ENCODE measurements around the gene RALGPS1.

RALGPS1 gene

DNA sequence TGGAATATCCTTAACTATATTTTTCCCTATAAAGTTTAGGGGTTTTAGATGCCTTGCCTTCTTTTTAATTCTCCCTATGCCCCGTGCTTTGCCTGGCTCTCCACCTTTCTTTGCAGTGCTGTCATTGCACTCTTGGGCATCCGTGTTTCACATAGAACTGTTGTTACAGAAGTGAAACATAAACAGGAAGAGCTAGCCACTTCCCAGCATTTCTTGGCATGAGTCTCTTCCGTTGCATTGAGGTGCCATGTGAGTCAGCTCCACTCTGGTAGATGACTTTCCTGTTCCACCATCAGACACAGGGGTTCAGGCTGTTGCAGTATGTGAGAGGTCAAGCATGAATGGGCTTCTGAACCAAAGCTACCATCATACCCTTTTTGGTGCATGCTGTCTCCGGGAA is 134.5 kb downstream of the RALGPS1 start:
- TF ChIP-seq GABPA (IDR thresholded peaks at IDR 0.05; ENCODE audit: low read depth), result no peak
- TF ChIP-seq REST (IDR thresholded peaks at IDR 0.05; ENCODE audit: insufficient replicate concordance, low read depth), result no peak
- TF ChIP-seq POLR2AphosphoS5 (IDR thresholded peaks at IDR 0.05; ENCODE audit: low read depth), result no peak
- TF ChIP-seq CTCF (IDR thresholded peaks at IDR 0.05; ENCODE audit: insufficient read depth, low read length), result no peak
- 0 out of 2 replicates have a peak, but pooled peaks have one; percentile 12 for TF ChIP-seq SPI1 (IDR thresholded peaks at IDR 0.05; ENCODE audit: borderline replicate concordance, low read depth)

GRCh38 chr9:127049581-127049980 is 135.0 kb downstream of the RALGPS1 start:
- Histone ChIP-seq H3K4me3 (replicated peaks; ENCODE audit: insufficient read depth, low read length) (no peak overlapping the region), H3K27me3 (ENCODE audit: insufficient read depth, poor library complexity, severe bottlenecking) (no peaks in the 10 kb centered on the region), H3K27ac (replicated peaks) (no peak overlapping the region)
- no peak for DNase-seq (ENCODE audit: low read depth in 1 of 2, low spot score in 1 of 2)
- no peak for TF ChIP-seq REST (IDR thresholded peaks at IDR 0.05; ENCODE audit: insufficient replicate concordance, low read depth)
- TF ChIP-seq POLR2AphosphoS5 (IDR thresholded peaks at IDR 0.05; ENCODE audit: low read depth), result no peak
- TF ChIP-seq SPI1 (IDR thresholded peaks at IDR 0.05; ENCODE audit: borderline replicate concordance, low read depth), result no peak
- TF ChIP-seq CTCF (IDR thresholded peaks at IDR 0.05; ENCODE audit: insufficient read depth, low read length), result no peak
- no peak for TF ChIP-seq GABPA (IDR thresholded peaks at IDR 0.05; ENCODE audit: low read depth)

More for the DNA sequence above, 134.5 kb downstream of the RALGPS1 start:
- Histone ChIP-seq H3K27me3 (ENCODE audit: insufficient read depth, poor library complexity, severe bottlenecking) (no peaks in the 10 kb centered on the region), H3K4me3 (replicated peaks; ENCODE audit: insufficient read depth, low read length) (no peak overlapping the region), H3K27ac (replicated peaks) (no peak overlapping the region)
- DNase-seq (ENCODE audit: low read depth in 1 of 2, low spot score in 1 of 2), result peak; percentile 8 to 42

GRCh38 chr9:127050152-127050551 is 135.6 kb downstream of the RALGPS1 start:
- TF ChIP-seq REST (IDR thresholded peaks at IDR 0.05; ENCODE audit: insufficient replicate concordance, low read depth) (no peak), GABPA (IDR thresholded peaks at IDR 0.05; ENCODE audit: low read depth) (no peak), POLR2AphosphoS5 (IDR thresholded peaks at IDR 0.05; ENCODE audit: low read depth) (no peak), SPI1 (IDR thresholded peaks at IDR 0.05; ENCODE audit: borderline replicate concordance, low read depth) (no peak), CTCF (IDR thresholded peaks at IDR 0.05; ENCODE audit: insufficient read depth, low read length) (no peak)
- Histone ChIP-seq H3K4me3 (replicated peaks; ENCODE audit: insufficient read depth, low read length) (no peak overlapping the region), H3K27ac (replicated peaks) (no peak overlapping the region), H3K27me3 (ENCODE audit: insufficient read depth, poor library complexity, severe bottlenecking) (no peaks in the 10 kb centered on the region)
- no peak for DNase-seq (ENCODE audit: low read depth in 1 of 2, low spot score in 1 of 2)
